ENCODE data around the gene SND1.

DNA sequence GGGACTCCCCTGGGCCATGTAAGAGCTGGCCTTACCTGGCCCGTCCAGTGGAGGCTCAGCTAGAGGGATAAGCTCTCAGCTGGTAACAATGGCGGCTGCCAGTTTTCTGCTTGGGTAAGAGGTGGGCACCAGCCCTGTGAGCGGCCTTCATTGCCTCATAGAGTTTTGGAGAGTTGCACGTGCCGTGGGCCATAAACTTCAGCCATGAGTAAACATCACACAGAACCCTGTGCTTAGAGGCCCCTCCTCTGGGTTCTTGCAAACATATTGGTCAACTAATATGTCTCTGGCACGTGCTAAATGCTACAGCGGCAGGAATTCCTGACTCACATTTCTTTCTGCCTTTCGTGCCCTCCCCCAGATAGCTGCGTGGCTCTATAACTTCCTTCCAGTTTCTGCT, 485.2 kb downstream of the SND1 start:
- TF ChIP-seq POLR2A (IDR thresholded peaks at IDR 0.05; ENCODE audit: low read length) (no peak), GATA1 (IDR thresholded peaks at IDR 0.05; ENCODE audit: low read depth, low read length) (no peak)

Data from erythroblast (primary cell).